HG02759 (cell line): ENCODE measurements around the gene ZNF280D.

Experiments
- ATAC-seq: cut with Tn5 transposase; IDR thresholded peaks from one replicate; pipeline ENCODE4 v1.9.1; 2021; ENCODE audit warnings: mild to moderate bottlenecking, moderate library complexity; ENCODE audit not compliant: unreplicated experiment

Gene ZNF280D

GRCh38 chr15:56754772-56755370 lies 21.6 kb upstream of the ZNF280D start:
- no peak for ATAC-seq

DNA sequence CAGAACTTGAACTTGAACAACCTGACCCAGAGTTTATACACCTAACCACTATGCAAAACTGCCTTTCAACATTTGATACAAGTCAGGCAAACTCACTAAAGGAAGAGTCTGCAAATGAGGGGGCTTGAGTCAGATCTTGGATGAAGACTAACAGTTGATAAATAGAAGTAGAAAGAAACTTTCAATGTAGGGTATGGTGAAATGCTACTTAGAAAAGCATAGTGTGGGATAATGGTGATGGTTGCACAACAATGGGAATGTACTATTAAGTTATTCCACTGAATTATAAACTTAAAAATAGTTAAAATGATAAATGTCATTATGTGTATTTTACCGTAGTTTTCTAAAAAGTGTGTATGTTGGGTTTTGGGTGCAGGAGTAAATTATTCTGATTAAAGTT lies 19.7 kb upstream of the ZNF280D start:
- ATAC-seq = no peak

- no peak for ATAC-seq
Measured at GRCh38 chr15:56749982-56750381, 16.7 kb upstream of the ZNF280D start.

DNA sequence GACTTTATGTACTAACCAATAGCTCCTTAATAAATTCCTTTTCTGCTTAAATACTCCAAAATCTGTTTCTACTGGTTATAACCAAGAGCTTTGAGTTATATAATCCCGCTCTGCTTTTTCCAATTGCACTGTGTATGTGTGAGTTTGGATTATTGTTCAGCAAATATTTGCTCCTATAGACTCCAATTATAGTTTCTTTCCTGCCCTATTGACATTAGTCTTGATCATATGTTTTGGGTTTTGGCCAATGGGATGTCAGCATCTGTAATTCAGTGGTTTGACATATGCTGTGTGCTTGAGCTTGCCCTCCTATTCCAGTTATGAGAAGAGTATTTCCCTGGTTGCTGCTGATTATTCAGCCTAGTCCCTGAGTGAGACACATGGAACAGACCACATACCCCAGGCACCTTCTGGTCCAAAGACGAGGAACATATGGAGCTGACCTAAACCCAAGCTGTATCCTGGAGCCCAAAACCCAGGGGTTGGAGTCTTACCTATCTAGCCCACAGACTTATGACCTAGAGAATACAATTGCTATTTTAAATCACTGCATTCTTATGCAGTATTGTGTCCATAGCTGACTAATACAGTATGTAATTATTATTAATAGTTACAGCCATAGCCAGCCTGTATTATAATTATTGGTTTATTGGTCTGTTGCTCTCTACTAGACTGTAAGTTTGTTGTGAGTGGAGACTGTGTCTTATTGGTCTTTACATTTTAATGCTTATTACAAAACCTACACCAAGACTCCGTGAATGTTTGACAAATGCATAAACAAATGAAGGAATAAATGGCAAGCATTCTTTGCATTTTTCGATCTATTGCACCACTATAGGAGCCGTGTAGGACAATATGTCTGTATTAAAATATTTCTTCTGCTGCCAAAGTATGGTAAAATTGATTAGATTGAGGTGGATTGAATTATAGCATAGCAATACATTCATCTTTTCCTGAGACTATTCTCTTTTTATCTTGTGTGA lies 11.7 kb upstream of the ZNF280D start:
- no peak for ATAC-seq

- ATAC-seq = no peak
Measured at GRCh38 chr15:56741541-56741940, 8.2 kb upstream of the ZNF280D start.

DNA sequence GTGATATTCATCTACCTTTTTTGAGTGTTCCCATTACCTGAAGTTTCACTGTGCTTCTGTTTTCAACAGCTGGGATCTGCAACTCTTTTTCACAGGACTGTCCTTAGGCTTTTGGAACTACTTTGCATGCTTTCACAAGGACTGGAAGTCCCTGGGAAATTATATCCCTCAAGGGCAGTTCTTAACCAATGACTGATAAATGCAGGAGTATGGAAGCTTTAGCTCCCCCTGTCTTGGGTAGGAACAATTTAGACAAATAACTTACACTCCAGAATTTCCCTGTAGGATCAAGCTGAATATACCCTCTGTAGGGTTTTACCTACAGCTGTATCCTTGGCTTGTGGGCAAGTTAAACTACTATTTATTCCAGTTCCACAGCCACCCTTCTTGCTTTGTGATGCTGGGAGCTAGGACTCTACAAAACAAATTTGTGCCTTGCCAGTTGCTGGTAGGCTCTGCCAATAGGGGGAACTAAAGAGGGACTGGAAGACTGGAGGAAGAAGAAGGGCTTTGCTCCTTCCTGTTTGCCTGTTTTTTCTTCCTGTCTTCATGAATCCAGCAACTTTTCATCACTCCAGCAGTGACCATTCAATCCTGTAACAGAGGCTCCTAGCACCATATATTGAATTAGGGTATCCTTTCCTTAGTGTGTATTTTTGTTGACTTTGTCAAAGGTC lies 6.8 kb upstream of the ZNF280D start:
- ATAC-seq = no peak

GRCh38 chr15:56739474-56739873 lies 6.2 kb upstream of the ZNF280D start:
- ATAC-seq = no peak

GRCh38 chr15:56737791-56738190 lies 4.5 kb upstream of the ZNF280D start:
- no peak for ATAC-seq

- ATAC-seq = no peak
Measured at GRCh38 chr15:56736881-56737707, 3.8 kb upstream of the ZNF280D start.

DNA sequence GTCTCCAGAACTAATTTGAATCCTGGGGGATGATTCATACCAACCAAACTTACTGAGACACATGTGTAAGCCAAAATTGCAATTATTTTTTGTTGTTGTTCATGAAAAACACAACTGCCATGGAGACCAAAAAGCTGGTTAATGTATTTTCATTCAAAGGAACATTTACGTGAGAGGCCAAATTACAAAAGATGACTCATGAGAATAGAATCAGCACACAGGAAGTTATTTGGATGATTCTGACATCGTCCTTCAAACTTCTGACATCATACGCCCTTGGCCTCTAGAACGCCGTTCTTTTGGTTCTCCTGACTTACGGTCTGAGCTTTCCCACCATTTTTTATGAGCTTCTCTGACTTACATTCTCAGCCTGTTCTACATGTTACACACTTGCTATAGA lies 3.0 kb upstream of the ZNF280D start:
- ATAC-seq = no peak

- ATAC-seq = no peak
Measured at GRCh38 chr15:56735589-56735988, 2.3 kb upstream of the ZNF280D start.

DNA sequence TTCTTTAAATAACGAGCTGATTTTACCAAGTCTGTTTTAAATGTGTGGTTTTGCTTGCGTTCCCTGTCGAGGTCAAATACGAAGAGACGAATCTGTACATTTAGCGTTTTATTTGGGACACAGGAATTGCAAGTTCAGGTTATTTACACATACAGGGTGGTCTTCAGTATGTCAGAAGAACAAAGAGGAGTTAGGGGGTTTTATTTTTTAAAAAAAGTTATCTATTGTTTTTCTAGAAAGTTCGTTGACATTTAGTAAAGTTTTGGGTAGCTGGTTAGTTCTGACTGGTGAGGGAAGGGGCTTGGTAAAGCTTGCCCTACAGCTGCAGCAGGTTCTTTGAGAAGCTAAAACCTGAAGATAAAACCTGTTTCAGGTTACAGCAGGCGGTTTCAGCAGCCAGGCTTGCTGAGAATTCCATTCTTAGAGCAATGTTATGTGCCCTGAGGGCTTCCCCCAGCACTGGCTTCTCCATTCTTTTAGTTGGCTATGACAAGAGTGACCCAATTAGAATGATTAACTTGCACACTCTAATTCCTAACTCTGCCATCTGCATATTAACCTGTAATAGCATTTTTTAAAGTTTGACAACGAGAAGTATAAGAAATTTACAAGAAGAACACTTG lies 815 bp upstream of the ZNF280D start:
- no peak for ATAC-seq

DNA sequence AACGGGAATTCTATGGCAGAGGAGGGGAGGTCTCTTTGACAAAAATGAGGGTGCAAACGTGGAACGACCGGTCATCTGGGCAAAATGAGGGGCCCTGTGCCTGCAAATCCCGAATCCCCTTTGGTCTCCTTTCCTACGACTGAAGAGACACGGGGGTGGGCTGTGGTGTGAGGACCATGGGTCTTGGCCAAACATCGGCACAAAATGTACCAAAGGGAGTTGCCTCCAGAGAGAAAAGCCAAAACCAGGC lies 498 bp downstream of the ZNF280D start:
- ATAC-seq = no peak

- ATAC-seq = peak; percentile 1
Measured at GRCh38 chr15:56732135-56732885, 999 bp downstream of the ZNF280D start.

GRCh38 chr15:56731548-56731947 lies 1.8 kb downstream of the ZNF280D start:
- no peak for ATAC-seq

DNA sequence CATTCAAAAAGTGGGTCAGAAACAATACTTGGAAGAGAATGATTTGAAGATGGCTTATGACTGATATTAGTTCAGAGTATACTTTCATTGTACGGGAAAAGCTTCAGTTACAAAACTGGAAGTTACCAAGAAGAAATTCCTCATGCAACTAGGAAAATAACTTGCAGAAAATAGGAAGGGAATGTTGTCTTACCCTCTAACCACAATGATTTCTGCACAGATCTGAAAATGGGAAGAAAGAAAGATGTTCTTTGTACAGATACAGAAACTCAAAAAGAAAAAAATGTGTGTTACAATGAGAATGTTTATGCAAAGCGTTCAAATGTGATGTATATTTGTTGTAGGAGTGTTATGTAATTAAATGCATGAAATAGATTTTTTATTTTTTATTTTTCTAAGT lies 3.7 kb downstream of the ZNF280D start:
- no peak for ATAC-seq

GRCh38 chr15:56725386-56725785 lies 7.9 kb downstream of the ZNF280D start:
- no peak for ATAC-seq

DNA sequence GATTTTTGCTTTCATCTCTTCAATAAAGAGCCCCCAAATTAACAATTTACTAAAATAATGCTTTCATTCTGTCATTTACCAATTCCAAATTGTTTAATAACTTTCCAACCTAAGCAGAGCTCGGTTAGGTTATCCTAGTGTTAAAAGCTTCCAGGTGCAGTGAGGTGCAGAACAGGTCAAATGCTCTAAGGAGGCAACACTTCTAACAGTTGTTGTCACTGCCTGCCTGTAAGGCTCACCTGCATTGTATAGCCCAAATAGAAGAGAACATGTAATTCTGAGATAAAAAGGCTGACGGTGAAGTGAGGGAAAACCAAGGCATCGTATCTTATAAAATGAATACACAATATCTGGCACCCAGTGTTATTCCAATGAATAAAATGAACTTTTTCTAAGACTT lies 9.1 kb downstream of the ZNF280D start:
- no peak for ATAC-seq

DNA sequence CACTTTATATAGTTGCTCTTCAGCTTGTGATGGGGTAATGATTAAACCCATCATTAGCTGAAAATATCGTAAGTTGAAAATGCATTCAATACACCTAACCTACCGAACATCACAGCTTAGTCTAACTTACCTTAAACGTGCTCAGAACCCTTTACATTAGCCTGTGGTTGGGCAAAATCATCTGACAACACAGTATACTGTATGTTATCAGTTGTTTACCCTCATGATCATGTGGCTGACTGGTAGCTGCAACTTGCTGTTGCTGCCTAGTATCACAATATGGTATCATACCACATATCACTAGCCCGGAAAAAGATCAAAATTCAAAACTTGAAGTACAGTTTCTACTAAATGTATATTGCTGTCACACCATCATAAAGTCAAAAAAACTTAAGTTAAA lies 9.5 kb downstream of the ZNF280D start:
- no peak for ATAC-seq
